ENCODE data around the gene LAMTOR5. TPM values are rescaled to one million over a fixed set of nuclear protein-coding genes. Genes with fewer than 3 reads are reported as not detected.
"Not testable (repeated sequence)": the region's sequence is repeated elsewhere in the genome, so short reads cannot be mapped to it uniquely, and the experiment has no call there.

The LAMTOR5 gene
- total RNA-seq, 1 experiment from 2014 or later: 144 TPM

DNA sequence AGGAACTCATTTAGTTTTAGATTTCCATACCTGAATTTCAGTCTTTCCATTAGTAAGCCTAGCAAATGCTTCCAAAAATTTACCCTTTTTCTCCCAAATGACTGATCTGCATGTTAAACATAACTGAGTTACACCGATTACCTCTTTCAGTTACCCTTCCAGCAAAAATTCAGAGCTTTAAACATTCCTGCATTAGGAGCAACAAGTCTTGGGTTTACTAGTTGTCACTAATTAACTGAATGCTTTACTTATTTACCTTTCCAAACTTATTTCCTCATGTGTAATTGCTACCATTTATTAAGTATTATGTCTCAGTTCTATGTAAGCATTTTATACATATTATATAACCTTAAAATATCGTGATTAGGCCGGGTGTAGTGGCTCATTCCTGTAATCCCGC lies 3.1 kb downstream of the LAMTOR5 start:
- BruUV-seq (replicated peaks): no TSS peak

DNA sequence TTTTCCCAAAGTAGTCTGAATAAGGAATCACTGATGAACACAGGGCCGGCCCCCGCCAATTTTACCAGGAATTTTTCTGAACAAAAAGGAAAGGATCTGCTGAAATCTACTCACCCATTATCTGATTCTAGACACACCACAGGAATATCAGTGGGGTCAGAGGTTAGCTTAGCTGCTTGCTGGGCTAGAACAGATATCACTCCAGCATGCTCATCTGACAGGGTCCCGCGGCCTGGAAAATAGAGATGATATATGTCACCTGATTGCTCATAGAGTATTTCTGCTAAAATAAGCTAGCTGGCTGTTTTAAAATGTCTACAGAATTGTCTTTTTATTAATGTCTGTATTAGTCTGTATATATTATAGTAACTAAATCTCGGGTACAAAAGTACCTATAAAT lies 3.7 kb downstream of the LAMTOR5 start:
- CTCF ChIA-PET: interaction anchor here (1.0 kb wide), 1 partner anchor 196 kb away, joined by 5 read pairs; no protein-coding TSS in a partner anchor
- POLR2A ChIA-PET (ENCODE audit: low non-redundant PET): no interaction called here

More for the DNA sequence above, 3.1 kb downstream of the LAMTOR5 start:
- H3K27ac ChIP-seq (ENCODE audit: low read depth, low read length, poor library complexity, severe bottlenecking): no peak overlapping the region
- TF ChIP-seq EZH2 (IDR thresholded peaks at IDR 0.05; ENCODE audit: borderline replicate concordance, low read depth, low read length, poor library complexity, severe bottlenecking): no peak
- TF ChIP-seq CTCF (conservative IDR thresholded peaks at IDR 0.05; ENCODE audit: low read depth, low read length): no peak
- no peak for DNase-seq (ENCODE audit: low spot score)
- intact Hi-C loops (cut with micrococcal nuclease; ENCODE audit: unreplicated experiment): no loop called here
- H3K36me3 ChIP-seq (ENCODE audit: insufficient read depth, low read length, poor library complexity, severe bottlenecking): peaks cover 47% of the 10 kb centered on the region
- H3K27me3 ChIP-seq (replicated peaks; ENCODE audit: insufficient read depth, low read depth, low read length, poor library complexity): no peaks in the 10 kb centered on the region
- no peaks in the 10 kb centered on the region for H3K9me3 ChIP-seq (ENCODE audit: low read depth, low read length, poor library complexity, severe bottlenecking)
- POLR2A ChIA-PET (ENCODE audit: low non-redundant PET): no interaction called here
- H3K4me1 ChIP-seq (ENCODE audit: insufficient read depth, low read length, poor library complexity, severe bottlenecking): peaks cover 7% of the 10 kb centered on the region
- H3K4me3 ChIP-seq (ENCODE audit: low read depth, low read length, poor library complexity, severe bottlenecking): no peak overlapping the region
- CTCF ChIA-PET: interaction anchor here (1.0 kb wide), 1 partner anchor 197 kb away, joined by 5 read pairs; no protein-coding TSS in a partner anchor

GRCh38 chr1:110396259-110396958 lies 11.1 kb downstream of the LAMTOR5 start:
- DNase-seq (ENCODE audit: low spot score); CTCF ChIA-PET; H3K4me3 ChIP-seq (ENCODE audit: low read depth, low read length, poor library complexity, severe bottlenecking); BruUV-seq (replicated peaks); H3K4me1 ChIP-seq (ENCODE audit: insufficient read depth, low read length, poor library complexity, severe bottlenecking); H3K27me3 ChIP-seq (replicated peaks; ENCODE audit: insufficient read depth, low read depth, low read length, poor library complexity); H3K27ac ChIP-seq (ENCODE audit: low read depth, low read length, poor library complexity, severe bottlenecking); H3K9me3 ChIP-seq (ENCODE audit: low read depth, low read length, poor library complexity, severe bottlenecking); POLR2A ChIA-PET (ENCODE audit: low non-redundant PET); intact Hi-C loops (cut with micrococcal nuclease; ENCODE audit: unreplicated experiment): not testable (repeated sequence)
- H3K36me3 ChIP-seq (ENCODE audit: insufficient read depth, low read length, poor library complexity, severe bottlenecking): peaks cover 13% of the 10 kb centered on the region

More for the DNA sequence above, 3.7 kb downstream of the LAMTOR5 start:
- no TSS peak for BruUV-seq (replicated peaks)
- Histone ChIP-seq H3K9me3 (ENCODE audit: low read depth, low read length, poor library complexity, severe bottlenecking) (no peaks in the 10 kb centered on the region), H3K27ac (ENCODE audit: low read depth, low read length, poor library complexity, severe bottlenecking) (no peak overlapping the region), H3K4me3 (ENCODE audit: low read depth, low read length, poor library complexity, severe bottlenecking) (no peak overlapping the region), H3K36me3 (ENCODE audit: insufficient read depth, low read length, poor library complexity, severe bottlenecking) (peaks cover 47% of the 10 kb centered on the region), H3K4me1 (ENCODE audit: insufficient read depth, low read length, poor library complexity, severe bottlenecking) (peaks cover 7% of the 10 kb centered on the region), H3K27me3 (replicated peaks; ENCODE audit: insufficient read depth, low read depth, low read length, poor library complexity) (no peaks in the 10 kb centered on the region)
- intact Hi-C loops (cut with micrococcal nuclease; ENCODE audit: unreplicated experiment): no loop called here
- TF ChIP-seq EZH2 (IDR thresholded peaks at IDR 0.05; ENCODE audit: borderline replicate concordance, low read depth, low read length, poor library complexity, severe bottlenecking) (no peak), CTCF (conservative IDR thresholded peaks at IDR 0.05; ENCODE audit: low read depth, low read length) (no peak)
- DNase-seq (ENCODE audit: low spot score): no peak

DNA sequence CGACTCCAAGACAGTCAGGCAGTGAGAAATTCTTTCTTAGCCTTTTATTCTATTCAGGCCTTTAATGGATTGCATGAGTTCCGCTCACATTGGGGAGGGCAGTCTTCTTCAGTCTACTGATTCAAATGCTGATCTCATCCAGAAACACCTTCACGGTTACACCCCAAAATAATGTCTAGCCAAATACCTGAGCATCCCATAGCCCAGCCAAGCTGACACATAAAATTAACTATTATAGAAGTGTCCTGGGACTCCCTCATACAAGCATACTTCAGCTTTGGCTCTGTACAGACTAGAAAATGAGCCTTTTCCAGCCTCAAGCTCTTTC lies 13.0 kb downstream of the LAMTOR5 start:
- ChIA-PET CTCF (no interaction called here), POLR2A (ENCODE audit: low non-redundant PET) (no interaction called here)
- Histone ChIP-seq H3K36me3 (ENCODE audit: insufficient read depth, low read length, poor library complexity, severe bottlenecking) (no peaks in the 10 kb centered on the region), H3K27ac (ENCODE audit: low read depth, low read length, poor library complexity, severe bottlenecking) (no peak overlapping the region), H3K9me3 (ENCODE audit: low read depth, low read length, poor library complexity, severe bottlenecking) (no peaks in the 10 kb centered on the region), H3K4me1 (ENCODE audit: insufficient read depth, low read length, poor library complexity, severe bottlenecking) (no peaks in the 10 kb centered on the region), H3K4me3 (ENCODE audit: low read depth, low read length, poor library complexity, severe bottlenecking) (no peak overlapping the region), H3K27me3 (replicated peaks; ENCODE audit: insufficient read depth, low read depth, low read length, poor library complexity) (no peaks in the 10 kb centered on the region)
- TF ChIP-seq EZH2 (IDR thresholded peaks at IDR 0.05; ENCODE audit: borderline replicate concordance, low read depth, low read length, poor library complexity, severe bottlenecking) (no peak), CTCF (conservative IDR thresholded peaks at IDR 0.05; ENCODE audit: low read depth, low read length) (no peak)
- intact Hi-C loops (cut with micrococcal nuclease; ENCODE audit: unreplicated experiment): no loop called here
- no peak for DNase-seq (ENCODE audit: low spot score)
- BruUV-seq (replicated peaks): no TSS peak

Measured in A673 (cell line).